IPS-18c (cell line): Measurements from ENCODE around the gene LTBP2.

Source experiments
- H3K4me3 ChIP-seq: 2 replicates; pipeline ENCODE4 v1.7.0; 2013; ENCODE audit warnings: low read depth, mild to moderate bottlenecking, low read length, moderate library complexity; ENCODE audit not compliant: insufficient read depth
- H3K9me3 ChIP-seq: one replicate; pipeline ENCODE4 v1.6.1; 2013; ENCODE audit warnings: mild to moderate bottlenecking, low read length, moderate library complexity; ENCODE audit not compliant: control insufficient read depth, insufficient read depth

Gene LTBP2

DNA sequence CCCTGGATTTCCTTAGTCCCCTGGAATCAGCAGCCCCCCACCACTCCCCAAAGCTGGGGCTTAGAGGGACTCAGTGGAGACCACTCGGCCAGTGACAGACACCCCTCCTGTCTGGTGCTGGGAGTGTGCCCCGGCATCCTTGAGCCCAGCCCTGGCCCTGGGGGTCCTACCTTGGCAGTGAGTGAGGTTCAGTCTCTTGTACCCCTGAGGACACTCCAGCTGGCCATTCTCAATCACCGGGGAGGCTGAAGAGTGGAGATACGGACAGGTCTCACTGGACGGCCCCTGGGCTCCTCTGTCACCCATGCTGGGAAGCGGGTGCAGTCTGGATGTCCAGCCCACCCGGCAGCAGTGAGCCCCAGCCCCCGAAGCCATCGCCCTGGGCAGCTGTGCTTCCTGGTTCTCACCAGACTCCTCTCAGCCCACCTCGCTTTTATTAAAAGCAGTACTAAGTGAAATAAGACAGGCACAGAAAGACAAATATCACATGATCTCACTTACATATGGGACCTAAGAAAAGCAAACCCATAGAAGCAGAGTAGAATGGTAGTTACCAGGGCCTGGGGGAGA, 76.2 kb downstream of the LTBP2 start:
- H3K4me3 ChIP-seq = no peak overlapping the region

DNA sequence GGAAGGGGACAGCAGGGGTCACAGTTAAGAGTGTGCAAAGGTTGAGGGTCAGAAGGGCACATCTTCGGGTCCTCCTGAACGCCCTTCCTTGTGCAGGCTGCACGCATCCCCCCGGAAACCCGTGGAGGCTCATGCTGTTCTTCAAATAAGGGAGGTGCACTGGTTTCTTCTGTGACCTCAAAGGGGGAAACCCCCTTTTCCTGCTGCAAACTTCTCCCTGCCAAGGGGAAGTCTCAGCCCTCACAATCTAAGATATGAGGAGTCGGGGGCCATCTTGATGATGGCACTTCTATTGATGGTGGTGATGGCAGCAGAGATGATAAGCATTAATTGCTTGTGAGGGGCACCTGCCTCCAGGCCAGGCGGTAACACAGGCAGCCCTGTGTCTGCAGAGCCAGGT, 78.5 kb downstream of the LTBP2 start:
- H3K4me3 ChIP-seq = no peak overlapping the region
- H3K9me3 ChIP-seq = peaks cover 4% of the 10 kb centered on the region

More for the DNA sequence above, 76.2 kb downstream of the LTBP2 start:
- peaks cover 4% of the 10 kb centered on the region for H3K9me3 ChIP-seq

DNA sequence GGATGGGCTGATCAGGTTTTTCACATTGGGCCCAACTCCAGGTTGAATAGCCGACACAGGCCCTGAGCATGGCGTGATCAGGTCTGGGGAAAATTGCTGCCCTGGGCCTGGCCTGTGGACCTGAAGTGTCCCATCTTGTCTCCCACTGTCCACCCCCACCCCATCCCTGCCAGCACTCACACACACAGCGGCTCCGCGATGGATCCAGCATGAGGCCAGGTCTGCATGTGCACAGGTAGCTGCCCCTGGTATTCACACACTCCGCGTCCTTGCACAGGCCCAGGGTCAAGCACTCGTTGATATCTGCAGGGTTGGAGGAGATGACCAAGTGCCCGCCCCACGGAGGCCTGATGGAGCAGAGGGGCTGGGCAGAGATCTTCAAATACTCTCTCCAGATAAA, 79.8 kb downstream of the LTBP2 start:
- Histone ChIP-seq H3K9me3 (peaks cover 4% of the 10 kb centered on the region), H3K4me3 (no peak overlapping the region)

DNA sequence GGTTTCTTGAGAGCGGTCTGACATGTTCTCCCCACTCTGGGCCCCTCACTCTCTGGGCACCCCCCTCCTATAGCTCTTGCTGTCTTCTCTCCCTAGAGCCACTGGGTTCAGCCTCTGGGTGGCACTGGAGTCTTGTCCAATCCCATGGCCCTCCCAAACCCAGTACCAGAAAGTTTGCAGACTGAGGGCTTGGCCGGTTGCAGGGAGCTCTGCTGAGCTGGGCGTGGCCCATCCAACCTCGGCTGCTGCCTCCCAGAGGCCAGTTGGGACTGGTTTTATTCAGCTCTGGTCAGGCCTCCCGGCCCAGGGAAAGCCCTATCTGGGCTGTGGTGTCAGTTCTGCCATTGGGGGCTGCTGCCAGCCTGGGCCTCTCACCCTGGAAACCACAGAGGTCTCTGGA, 80.6 kb downstream of the LTBP2 start:
- no peak overlapping the region for H3K4me3 ChIP-seq
- peaks cover 4% of the 10 kb centered on the region for H3K9me3 ChIP-seq

DNA sequence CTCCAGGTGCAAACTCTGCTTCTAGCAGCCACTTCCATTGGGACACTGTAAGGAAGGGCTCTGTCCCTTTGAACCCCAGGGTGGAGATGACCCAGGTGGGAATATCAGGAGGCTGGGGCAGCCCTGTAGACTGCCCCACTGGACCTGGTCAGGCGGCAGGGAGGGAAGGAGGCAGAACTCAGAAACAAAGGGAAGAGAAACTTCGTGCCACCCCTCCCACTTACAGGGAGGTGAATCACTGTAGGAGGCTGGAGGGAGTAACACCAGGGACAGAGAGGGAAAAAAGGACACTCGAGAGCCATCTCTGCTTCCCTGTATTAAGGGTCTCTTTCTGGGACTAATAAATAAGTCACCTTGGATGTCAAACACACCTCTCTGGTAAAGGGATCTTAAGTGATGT, 81.0 kb downstream of the LTBP2 start:
- Histone ChIP-seq H3K9me3 (peaks cover 4% of the 10 kb centered on the region), H3K4me3 (no peak overlapping the region)

DNA sequence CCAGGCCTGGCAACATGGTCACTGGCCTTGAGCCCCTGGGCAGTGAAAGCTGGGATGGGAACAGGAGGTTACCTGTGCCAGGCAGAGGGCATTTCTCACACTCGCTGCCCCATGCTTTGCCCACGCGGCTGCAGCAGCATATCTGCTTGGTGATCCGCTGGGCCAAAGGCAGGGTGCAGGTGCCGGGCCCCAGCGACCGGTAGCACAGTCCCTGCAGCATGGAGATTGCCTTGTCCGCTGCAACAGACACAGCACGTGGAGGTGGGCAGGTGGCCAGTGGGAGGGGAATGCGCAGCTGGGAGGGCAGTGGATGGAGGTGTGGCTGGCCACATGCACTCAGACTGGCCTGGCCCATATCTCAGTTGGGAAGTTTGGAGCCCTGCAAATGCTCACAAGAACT, 83.2 kb downstream of the LTBP2 start:
- Histone ChIP-seq H3K4me3 (no peak overlapping the region), H3K9me3 (peaks cover 4% of the 10 kb centered on the region)

DNA sequence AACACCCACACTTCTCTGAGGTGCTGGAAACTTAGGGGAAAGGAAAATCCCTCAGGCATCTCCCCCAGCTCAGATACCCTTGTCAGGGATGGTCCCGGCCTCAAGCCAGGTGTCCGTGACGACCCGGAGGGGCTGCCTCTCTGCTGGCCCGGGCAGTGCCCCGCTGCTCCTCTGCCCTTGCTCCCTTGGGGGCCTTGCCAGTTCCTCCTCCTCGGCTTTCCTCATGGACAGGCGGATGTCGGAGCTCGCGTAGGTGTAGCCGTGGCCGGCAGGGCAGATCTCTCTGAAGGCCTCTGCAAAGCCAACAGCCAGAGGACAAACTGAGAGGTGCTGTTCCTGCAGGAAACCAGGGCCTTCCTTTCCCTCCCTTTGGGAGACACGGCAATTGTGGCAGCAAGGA, 83.6 kb downstream of the LTBP2 start:
- H3K4me3 ChIP-seq = no peak overlapping the region
- H3K9me3 ChIP-seq = peaks cover 4% of the 10 kb centered on the region

DNA sequence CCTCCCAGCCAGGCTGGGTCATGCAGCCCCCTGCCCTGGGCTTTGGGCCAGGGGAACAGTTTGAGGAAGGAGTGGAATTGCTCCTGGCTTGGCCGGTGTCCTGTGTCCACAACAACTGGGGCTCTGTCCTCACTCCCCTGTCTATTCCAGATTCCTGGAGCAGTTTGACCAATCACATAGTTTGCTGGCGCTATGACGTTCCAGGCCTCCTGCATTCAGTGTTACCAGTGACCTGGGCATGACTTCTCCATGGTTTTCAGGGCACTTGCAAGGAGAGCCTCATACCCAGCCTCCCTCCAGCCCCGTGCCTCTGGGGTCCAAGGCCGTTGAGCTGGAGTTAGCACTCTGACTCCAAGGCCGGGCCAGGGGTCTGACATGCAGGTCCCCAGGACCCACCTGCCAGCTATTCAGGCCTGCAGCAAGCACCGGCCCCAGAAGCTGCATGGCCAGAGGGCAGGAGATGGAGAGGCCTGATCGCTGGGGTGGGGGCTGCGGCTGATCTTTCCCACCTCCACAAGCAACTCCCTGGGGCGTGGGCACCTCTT, 84.2 kb downstream of the LTBP2 start:
- no peak overlapping the region for H3K4me3 ChIP-seq
- H3K9me3 ChIP-seq = peaks cover 4% of the 10 kb centered on the region

DNA sequence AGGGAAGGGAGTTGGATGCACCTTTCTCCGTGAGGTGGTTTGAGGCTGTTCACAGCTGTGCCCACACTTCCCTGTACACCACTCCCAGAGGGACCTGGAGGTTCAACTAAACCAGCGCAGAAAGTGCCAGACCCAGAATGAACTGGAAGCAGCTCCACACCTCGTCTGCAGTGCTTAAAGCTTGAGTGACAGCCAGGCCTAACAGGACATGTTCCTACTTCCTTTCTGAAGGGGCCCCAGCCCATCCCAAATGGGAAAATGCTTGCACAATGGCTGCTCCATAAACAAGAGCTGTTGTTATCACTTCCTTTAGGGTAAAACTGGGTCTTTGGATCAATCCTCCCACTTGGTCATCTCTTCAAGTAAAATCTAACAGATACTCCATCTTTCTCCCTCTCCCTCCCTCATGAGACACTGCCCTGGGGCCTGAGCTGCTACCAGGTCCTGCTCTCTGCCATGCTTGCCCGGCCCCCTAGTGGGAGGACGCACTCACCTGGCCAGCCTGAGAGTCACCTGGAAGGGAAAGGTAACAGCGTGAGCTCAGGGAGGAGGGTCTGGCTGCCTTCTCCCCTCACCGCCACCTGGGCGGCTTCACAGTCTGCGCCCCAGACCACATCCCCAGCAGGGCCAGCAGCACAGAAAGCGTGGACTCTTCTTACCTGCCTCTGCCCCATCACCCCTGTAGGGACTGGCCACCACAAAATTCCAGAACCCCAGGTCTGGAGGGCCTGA, 85.0 kb downstream of the LTBP2 start:
- H3K9me3 ChIP-seq = peaks cover under 1% of the 10 kb centered on the region
- no peak overlapping the region for H3K4me3 ChIP-seq

DNA sequence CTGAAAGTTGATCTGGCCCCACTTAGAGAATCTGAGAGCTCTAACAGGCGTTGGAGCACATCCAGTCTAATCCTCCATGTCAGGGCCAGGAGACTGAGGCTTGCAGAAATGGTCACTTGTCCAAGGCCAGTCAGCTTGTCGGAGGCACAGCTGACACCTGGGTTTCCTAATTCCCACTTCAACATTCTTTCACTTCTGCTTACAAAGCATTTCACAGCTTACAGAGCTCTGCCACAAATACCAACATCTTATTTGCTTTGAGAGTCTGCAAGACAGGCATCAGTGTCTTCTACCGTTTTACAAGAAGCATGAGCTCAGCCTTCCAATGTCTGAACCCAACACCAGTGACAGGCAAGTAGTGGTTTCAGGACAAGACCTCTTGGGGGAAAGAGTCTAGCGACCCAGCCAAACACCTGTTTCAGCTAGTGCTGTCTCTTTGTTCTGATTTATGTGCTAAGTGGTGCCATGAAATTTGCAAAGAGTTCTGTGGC, 86.6 kb downstream of the LTBP2 start:
- Histone ChIP-seq H3K9me3 (no peaks in the 10 kb centered on the region), H3K4me3 (no peak overlapping the region)

DNA sequence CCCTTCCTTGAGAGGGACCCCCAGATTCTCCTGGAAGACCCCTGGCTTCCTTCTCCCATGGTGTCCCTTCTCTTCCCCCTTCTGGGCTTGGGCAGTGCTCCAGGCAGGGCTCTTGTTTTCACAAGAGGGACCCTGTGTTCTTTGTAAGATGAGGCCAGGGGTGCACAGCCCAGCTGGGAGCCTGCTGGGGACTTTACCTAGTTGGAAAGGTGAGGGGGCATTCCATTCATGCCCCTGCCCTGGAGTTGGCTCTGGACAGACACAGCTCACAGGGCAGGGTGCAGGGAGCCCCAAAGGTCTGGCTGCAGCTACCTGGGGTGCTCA, 87.3 kb downstream of the LTBP2 start:
- Histone ChIP-seq H3K9me3 (no peaks in the 10 kb centered on the region), H3K4me3 (no peak overlapping the region)

DNA sequence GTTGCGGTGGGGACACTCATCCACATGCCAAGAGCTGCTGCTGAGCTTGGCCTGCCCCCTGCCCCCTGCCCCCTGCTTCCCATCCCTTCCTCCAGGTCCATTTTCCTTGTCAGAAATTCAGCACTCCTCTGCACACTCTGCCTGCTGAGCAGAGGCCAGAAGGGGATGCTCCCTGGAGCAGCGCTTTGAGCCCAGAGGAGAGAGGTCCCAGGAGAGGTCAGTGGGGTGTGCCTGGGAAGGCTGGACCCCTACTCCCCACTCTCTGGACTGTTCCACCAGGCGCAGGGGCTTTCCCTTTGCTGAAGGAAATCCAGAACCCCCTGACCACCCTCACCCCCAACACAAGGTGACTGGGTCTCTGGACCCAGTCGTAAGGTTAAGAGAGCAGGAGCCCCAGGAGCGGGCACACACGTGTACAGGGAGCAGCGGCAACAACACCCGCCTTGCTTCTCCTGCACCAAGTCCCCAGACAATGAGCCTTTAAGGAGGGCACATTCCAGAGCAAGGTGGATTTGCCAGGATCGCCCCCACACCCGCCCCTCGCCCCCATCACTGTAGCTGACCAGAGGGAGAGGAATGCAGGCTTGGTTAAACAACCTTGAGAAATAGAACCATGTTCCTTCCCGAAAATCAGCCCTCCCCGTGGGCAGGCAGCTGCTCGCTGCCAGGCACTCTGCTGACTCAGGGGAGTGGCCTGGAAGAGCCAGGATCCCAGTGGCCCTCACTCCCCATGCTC, 87.8 kb downstream of the LTBP2 start:
- H3K9me3 ChIP-seq = no peaks in the 10 kb centered on the region
- no peak overlapping the region for H3K4me3 ChIP-seq

DNA sequence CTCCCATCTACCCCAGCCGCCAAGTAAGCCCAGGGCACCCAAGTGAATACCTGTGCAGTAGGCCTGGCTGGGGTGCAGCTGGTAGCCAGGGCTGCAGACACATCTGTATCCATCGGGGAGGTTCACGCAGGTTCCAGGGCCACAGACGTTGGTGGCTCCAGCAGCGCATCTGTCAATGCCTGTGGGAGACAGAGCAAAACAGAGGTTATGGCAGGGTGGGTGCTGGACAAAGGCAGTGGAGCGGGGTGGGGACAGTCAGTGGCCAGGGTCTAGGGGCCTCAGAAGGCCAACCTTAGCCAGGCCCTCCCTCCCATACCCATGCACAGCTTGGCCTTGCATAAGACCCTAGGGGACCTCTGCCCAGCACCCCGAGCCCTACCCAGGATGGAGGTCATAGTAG, 89.3 kb downstream of the LTBP2 start:
- Histone ChIP-seq H3K9me3 (no peaks in the 10 kb centered on the region), H3K4me3 (no peak overlapping the region)

DNA sequence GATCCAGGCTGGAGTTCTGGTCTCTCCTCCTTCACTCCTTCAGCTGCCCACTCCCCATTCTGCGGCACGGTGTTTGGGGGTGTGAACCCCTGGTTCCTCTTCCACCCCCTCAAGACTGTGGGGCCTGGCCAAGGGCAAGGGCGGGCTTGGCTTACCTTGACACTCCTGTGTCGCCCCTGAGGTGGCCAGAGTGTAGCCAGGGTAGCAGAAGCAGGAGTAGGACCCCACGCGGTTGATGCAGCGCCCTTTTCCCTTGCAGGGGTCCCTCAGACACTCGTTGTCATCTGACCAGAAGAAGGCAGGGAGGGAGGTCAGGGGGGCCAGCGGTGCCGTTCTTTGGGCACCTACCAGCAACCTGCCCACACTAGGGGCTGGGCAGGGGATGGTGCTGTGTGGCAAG, 90.3 kb downstream of the LTBP2 start:
- Histone ChIP-seq H3K9me3 (no peaks in the 10 kb centered on the region), H3K4me3 (no peak overlapping the region)

DNA sequence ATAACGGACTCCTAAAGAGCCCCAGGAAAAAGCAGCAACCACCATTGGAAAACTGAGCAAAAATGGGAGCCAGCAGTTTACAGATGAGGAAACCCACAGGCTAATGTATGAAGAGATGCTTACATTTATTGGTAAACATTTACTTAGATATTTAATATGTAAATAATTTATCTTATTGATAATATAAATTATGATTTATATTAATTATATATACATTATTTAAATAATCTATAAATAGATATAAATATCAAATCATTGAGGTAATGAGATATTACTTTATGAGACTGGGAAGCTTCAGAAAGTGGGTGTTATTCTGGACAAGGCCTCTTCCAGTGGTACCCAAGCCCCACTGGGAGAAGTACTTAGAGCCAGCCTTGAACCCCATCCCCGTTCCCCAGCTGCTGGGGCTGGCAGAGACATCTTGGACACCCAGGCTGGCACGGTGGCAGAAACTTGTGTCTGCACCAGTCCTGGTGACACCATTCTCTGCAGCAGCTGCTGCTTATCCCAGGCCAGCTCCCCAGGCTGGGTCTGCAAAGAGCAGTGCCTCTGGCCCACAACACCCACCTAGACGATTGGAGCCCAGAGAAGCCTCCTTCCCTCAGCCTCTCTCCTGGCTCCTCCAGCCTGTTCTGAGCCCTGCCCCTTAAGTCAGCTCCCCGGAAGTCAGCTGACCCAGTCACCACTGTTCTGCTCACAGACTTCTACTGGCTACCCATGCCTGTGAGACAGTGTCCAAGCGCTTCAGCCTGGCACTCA, 92.5 kb downstream of the LTBP2 start:
- Histone ChIP-seq H3K4me3 (no peak overlapping the region), H3K9me3 (no peaks in the 10 kb centered on the region)

DNA sequence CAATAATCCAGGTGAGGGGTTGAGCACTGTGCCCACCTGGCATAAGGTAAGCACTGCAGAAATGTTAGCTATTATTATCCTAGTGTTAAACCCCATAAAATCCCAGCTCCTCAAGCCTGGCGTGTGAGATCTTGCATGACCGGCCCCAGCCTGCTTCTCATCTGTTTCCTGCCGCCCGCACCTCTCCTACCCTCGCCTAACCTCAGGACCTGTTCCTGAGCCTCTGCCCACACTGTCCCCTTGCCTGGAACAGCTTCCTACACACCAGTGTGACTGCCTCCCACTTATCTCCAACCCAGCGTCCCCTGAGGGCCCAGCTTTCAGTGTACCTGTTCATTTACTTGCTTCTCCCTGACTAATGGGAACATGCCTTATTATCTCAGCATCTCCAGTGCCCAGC, 93.8 kb downstream of the LTBP2 start:
- H3K4me3 ChIP-seq = no peak overlapping the region
- no peaks in the 10 kb centered on the region for H3K9me3 ChIP-seq

DNA sequence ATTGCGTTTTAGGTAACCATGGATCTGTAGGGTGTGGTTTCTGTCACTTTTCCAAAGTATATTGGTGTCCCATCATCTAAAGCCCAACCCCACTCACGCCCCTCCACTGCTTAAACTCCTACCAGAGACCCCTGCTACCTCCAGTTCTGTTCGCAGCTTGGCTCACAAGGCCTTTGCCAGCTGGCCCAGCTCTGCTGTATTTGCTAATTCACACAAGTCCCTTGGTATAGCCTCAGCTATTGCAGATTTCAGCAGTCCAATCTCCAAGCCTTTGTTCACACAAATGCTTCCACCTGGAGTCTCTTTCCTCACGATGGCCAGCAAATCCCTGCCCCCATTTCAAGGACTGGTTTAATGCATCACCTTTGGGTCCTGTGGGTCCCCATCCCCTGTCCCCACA, 94.3 kb downstream of the LTBP2 start:
- Histone ChIP-seq H3K4me3 (no peak overlapping the region), H3K9me3 (no peaks in the 10 kb centered on the region)
